SW480 (cell line): Measurements from ENCODE around the gene FOXP1.

Source experiments
- DNase-seq: peaks from one replicate; pipeline ENCODE4 v3.0.0-alpha.2; 2016; ENCODE audit warnings: low spot score

The FOXP1 gene

GRCh38 chr3:71484452-71484851 is 99.1 kb downstream of the FOXP1 start:
- DNase-seq = no peak

GRCh38 chr3:71484047-71484446 is 99.5 kb downstream of the FOXP1 start:
- DNase-seq = no peak

GRCh38 chr3:71482771-71483170 is 100.8 kb downstream of the FOXP1 start:
- DNase-seq = no peak

- no peak for DNase-seq
Measured at GRCh38 chr3:71478568-71478967, 105.0 kb downstream of the FOXP1 start.

GRCh38 chr3:71476950-71477349 is 106.6 kb downstream of the FOXP1 start:
- no peak for DNase-seq

- DNase-seq = no peak
Measured at GRCh38 chr3:71469138-71469435, 114.4 kb downstream of the FOXP1 start.

GRCh38 chr3:71468311-71469137 is 115.0 kb downstream of the FOXP1 start:
- no peak for DNase-seq

- no peak for DNase-seq
Measured at GRCh38 chr3:71466483-71466882, 117.0 kb downstream of the FOXP1 start.

GRCh38 chr3:71465371-71466036 is 118.0 kb downstream of the FOXP1 start:
- no peak for DNase-seq

- DNase-seq = no peak
Measured at GRCh38 chr3:71464613-71465012, 118.9 kb downstream of the FOXP1 start.

- DNase-seq = no peak
Measured at GRCh38 chr3:71463617-71464016, 119.9 kb downstream of the FOXP1 start.

GRCh38 chr3:71462586-71462985 is 120.9 kb downstream of the FOXP1 start:
- DNase-seq = no peak

- no peak for DNase-seq
Measured at GRCh38 chr3:71461749-71462483, 121.6 kb downstream of the FOXP1 start.

GRCh38 chr3:71461114-71461513 is 122.4 kb downstream of the FOXP1 start:
- DNase-seq = no peak

- no peak for DNase-seq
Measured at GRCh38 chr3:71458895-71459294, 124.6 kb downstream of the FOXP1 start.

GRCh38 chr3:71456826-71457225 is 126.7 kb downstream of the FOXP1 start:
- no peak for DNase-seq

GRCh38 chr3:71456156-71456555 is 127.4 kb downstream of the FOXP1 start:
- no peak for DNase-seq

GRCh38 chr3:71454512-71455403 is 128.8 kb downstream of the FOXP1 start:
- DNase-seq = no peak

GRCh38 chr3:71453822-71454511 is 129.6 kb downstream of the FOXP1 start:
- DNase-seq = no peak

GRCh38 chr3:71453319-71453718 is 130.2 kb downstream of the FOXP1 start:
- DNase-seq = no peak

GRCh38 chr3:71451812-71452211 is 131.7 kb downstream of the FOXP1 start:
- no peak for DNase-seq
